Measurements from ENCODE around the gene EFCAB6.

EFCAB6 gene

DNA sequence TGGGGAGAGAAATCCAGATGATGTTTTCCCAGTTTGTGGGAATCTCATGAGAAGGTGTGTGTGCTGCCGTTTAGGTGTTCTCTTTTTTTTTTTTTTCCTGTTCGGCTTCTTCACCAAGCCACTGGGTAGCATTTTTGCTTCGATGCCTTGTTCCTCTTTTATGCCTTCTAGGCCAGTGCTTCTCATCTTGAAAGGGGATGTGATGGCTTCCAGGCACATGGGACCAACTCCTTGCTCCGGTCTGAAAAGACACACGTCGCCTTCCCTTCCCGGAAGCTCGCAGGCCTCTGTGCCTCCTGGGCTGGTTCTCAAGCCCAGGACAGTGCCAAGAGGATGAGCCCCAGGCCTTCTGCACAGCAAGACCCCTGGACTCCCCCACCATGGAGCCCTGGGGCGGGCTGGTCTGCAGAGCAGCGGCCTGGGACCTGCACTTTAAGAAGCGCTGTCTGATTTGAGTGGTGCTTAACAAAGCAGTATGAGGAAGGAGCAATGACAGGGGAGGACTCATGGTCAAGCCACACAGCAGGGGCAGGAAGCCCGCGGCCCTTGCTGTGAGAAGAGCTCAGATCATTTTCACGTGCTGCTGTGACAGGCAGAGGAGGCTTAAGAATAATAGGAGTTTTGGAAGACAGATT, 241.5 kb downstream of the EFCAB6 start:
- peak; percentile 56 for DNase-seq (ENCODE audit: low spot score)

DNA sequence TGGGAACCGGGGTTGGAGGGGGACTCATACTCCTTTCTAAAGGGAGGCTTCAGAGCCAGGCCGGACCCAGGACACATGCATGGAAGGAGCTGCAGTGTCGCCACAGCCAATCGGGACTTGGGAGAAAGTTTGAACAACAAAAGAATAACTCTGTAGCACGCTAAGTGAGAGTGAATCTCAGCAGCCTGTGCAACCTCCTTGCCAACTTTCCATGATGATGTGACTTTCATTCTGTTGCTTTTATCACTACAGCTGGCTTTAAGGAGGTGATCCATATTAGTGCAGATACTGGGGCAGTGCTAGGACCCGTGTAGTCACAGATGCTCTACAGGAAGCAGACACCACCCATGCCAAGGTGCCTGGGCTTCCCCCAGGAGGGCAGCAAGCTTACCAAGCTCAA, 243.0 kb downstream of the EFCAB6 start:
- DNase-seq (ENCODE audit: low spot score): no peak

DNA sequence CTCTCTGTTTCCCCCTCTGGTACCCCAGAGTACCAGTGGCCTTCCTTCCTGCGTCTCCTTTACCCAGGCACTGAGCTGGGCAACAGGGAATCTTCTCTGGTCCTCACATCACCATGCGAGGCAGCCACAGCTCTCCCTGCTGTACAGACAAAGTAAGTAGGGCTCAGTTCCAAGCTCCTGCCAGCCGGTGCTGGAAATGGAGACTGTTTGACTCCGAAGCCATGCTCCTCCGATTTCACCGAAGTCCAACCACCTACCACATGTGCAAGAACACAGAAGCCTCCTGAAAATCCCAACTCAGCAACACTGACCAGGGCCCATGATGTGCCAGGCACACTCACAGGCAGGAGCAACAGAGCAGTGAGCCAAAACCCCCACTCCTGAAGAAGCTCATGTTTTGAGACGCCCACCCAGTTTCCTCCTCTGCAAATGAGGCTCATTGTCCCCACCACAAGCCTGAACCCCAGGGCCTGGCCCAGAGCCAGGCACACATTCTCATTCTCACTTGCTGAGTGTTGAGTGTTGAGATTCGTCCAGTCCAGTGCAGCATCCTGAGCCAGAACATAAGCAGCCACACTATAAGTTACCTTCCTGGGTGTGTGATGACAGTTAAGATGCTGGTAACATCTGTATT, 244.3 kb downstream of the EFCAB6 start:
- no peak for DNase-seq (ENCODE audit: low spot score)

DNA sequence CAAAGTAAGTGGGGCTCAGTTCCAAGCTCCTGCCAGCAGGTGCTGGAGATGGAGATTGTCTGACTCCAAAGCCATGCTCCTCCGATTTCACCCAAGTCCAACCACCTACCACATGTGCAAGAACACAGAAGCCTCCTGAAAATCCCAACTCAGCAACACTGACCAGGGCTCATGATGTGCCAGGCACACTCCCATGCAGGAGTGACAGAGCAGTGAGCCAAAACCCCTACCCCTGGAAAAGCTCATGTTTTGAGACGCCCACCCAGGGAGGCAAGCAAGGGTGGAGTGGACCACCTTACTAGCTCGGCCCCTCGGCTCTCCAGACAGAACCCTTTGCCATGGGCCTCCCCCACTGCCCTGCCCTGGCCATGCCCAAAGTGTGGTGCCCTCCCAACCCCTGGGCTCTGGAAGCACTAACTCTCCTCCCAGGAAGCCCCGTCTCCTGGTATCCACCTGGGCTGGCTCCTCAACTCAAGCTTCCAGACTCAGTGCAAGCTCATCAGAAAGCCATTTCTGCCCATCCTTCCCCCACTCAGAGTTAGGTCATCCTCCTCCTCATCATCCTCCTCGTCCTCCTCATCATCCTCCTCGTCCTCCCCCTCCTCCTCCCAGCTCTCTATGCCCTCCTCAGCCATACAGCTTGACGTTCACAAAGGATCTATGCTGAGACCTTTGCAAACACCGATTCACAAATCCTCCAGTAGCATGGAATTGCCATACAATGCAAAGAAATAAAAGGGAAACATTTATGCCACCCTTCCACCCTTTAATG, 245.4 kb downstream of the EFCAB6 start:
- no peak for DNase-seq (ENCODE audit: low spot score)

DNA sequence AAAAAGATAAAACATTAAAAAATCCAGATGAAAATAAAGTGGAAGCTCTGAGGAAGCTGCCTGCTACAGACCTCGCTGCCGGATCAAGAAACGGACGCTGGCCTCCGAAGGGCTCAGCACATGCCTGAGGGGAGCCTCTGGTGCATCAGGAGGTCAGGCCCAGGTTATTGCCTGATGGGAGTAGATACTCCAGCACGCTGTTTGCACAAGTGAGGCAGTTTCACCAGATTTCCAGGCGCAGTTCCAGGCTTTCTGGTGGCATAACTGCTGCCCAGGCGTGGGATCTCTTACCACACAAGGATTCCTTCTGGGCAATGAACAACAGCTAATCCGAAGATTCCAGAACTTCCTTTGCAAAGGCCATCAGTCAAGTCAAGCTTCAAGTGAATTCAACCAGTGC, 246.1 kb downstream of the EFCAB6 start:
- no peak for DNase-seq (ENCODE audit: low spot score)

DNA sequence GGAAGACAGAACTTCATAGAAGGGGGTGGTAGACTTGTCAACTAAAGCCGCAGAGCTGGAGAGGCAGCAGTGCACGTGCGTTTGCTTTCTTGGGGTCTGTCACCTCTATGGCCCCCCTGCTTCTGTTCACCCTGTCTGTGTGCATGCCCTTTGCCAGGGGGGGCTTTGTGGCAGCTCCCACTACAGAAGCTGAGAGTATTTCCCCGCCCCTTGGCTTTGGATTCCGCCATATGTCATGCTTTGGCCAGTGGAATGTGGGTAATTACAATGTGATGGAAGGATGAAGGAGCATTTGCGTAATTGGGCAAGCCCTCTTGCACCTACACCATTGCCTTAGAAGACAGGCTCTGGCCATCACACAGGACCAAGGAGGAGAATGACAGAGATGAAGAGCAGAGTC, 247.2 kb downstream of the EFCAB6 start:
- no peak for DNase-seq (ENCODE audit: low spot score)

DNA sequence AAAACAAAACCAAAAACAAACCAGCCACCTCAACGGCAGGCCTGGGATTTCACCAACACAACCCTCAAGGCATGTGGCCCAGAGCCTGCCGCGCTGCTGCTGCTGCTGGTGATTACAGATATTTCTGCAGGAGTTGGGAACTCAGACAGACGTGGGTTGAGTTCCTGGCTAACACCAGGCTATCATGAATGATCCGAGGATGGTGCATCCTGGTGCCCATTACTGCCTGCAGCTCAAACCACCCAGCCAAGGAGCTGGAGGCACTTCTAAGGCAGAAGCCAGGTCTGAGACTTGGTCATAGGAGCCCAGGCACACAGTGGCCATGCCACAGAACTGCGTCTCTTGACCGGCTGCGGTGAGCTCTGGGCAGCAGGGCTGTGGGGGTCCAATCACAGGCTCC, 248.5 kb downstream of the EFCAB6 start:
- DNase-seq (ENCODE audit: low spot score): no peak

DNA sequence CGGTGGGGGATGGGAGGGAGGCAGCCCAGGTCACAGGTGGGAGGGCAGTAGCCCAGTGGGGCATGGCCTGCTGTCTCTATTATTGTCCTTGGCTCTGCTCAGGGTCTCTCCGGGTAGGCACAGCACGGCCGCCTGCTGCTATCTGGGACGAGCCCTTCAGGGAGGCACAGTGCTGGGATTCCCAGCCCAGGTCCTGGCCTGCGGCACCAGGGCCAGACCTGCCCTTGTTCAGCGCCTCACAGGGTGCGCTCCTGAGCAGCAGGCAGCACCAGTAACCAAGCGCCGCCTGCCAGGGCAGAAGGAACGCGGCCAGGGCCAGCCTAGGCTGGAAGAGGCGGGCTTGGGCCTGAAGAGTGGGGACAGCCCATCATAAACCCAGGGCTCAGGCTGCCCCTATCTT, 249.3 kb downstream of the EFCAB6 start:
- DNase-seq (ENCODE audit: low spot score): no peak

DNA sequence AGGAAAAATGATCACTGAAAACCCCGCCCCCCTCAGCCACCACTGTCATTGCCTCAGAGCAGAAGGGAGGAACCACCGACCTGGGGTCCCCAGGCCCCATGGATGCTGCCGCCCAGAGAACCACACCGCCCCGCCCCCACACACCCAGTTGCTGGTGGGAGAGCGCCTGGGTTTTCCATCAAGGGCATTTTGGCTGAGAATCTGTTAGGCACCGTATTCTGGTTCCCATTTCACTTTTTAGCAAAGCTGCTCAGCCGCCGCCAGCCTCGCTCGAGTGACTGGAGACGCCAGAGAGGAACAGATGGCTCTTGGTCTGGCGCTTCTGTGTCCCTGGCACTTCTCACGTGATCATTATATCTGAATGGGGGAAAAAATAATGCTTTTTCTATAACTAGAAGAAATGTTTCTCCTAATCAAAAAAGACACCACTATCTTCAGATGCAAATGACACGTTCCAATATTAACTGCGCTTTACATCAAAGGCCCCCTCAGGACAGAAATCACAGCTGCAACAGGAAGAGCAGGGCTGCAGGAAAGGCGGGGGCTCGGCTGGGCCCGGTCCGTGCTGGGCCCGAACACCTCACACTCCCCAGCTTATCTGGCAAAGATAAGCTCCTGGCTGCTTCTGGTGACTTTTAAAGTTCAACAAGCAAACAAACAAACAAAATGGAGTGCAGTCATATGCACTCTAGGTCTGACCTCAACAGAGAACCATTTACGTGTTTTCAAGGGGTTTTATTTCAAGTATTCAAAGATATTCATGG, 250.5 kb downstream of the EFCAB6 start:
- DNase-seq (ENCODE audit: low spot score): no peak

DNA sequence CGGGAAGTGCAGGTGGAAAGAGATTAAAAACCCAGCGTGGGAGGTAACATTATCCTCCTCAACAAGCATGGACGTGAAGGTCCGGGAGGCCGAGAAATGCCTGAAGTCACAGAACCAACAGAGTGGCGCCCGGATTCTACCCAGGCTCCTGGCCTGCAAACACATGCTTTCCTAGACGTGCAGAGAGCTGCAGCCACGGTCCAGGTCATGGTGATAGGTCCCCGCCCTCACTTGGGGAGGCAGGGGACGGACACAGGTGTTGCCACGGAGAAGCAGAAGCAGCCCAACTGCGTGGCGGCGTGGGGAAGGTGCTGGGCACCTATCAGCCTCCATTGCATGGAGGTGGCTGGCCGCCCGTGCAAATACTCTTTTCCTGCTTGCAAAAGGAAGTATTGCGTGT, 251.5 kb downstream of the EFCAB6 start:
- no peak for DNase-seq (ENCODE audit: low spot score)

DNA sequence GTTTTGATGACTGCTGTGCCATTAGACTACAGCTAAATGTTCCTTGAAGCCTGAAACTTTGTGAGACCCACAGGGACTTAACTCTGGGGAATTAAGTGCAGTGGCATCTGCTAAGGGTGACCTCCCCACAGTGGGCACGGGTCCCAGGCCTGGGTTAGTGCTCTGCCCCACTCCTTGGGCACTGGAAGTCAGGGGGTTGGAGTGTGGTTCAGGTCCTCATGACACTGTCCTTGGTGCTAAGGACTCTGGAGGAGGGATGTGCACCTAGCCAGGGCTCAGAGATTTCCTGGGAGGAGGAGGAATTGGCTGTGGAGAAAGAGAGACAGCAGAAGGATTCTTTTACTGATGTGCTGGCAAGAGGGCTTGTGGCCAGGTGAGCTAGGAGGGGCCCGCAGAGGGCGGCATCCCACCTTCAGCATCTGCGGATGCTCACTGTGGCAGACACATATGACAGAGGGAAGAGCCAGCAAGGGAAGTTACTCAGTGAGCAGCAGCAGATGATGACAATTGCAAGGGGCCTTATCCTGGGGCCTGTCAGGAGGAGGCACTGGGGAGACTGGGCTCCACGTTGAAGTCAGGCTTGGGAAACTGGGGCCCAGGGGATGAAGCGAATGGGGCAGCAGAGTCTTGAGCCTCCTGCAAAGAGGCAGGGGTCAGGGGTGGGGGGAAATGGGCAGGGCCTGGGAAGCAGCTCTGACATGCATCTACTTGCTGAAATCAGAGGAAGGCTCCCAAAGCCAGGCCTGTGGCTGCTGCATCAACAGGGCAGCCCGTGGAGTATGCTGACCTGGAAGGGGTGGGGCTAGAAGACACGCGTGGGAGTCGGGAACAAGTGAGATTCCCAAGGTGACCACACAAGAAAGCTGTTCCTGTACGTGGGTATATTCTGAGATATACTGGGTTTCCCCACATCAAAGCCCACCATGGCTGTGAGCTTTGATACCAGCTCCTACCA, 256.3 kb downstream of the EFCAB6 start:
- DNase-seq (ENCODE audit: low spot score): no peak

DNA sequence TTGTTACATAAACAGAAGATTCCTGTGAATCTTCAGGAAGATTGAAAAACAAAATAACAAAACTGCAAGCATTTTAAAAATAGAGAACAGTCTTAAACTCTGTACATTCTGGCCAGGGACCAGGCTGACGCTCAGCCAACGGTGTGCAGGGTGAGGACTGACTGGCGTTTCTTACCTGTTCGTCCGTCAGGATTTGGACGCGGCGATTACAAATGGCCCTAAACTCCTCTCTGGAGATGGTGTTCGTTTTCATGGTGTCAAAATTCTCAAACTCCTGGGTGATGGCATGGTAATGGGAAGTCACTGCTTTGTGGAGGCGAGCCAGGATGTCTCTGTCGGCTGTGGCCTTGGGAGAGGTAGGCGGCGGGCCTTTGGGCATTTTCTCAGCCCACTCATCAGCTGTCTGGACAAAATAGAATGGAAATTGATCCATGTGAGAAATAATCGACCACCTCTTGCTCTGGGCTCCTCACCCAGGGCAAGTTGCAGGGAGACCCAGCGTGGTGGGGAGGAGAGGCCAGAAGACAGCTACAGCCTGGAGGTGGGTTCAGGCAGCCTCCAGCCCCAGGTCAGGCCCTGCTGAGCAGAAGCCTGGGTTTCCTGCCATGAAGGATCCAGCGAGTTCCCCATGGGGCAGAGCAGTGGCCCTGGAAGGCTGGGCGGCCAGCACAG, 257.3 kb downstream of the EFCAB6 start:
- DNase-seq (ENCODE audit: low spot score): no peak

DNA sequence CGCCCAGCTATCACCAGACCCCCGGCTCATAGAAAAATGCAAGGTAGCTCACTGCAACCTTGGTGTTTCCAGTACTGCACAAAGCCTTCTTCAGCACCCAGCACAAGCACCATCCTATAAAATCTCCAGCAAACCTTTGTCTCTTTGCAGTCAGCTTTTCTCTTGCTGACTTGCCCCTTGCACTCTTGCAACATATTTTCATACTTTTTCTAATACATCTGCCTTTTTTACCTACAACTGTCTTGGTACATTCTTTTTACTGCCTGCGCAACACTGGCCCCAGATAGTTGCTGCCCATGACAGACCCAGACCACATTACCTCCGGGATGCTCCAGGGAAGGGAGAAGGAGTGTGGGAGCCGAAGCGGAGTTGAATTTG, 257.9 kb downstream of the EFCAB6 start:
- DNase-seq (ENCODE audit: low spot score): no peak

DNA sequence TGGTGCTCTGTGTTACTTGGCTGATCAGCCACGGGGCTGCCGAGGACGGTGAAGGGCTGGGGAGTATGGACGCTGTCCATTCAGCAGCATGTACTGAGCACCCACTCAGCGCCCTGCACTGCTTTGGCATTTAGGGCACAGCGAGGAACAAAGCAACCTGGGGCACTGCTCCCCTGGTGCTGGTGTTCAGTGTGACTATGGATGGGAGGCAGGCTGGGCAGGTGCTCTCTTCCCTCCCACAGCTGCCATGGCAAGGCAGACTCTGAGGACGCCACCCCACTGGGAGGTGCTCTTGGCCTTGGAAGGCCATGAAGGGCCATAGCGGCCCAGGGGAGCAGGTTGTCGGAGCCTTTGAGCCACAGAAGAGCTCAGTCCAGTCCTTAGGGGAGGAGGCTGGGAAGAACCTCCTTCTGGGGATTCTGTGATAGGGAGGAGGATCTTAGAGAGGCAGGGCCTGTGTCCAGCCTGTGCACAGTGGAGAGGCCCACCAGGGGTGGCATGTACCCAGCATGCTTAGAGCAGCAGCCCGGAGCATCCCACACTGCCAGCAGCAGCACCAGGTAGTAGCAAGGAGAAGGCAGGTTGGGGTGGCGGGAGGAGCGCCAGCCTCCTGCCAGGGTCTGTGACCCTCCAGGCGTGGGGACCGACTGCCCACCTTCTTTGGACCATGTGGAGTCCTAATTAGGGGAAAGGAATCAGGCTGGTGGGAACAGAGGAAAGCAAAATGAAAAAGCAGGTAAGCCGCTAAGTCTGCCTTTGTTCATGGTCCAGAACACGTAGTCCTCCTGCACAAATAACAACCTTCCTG, 258.4 kb downstream of the EFCAB6 start:
- no peak for DNase-seq (ENCODE audit: low spot score)

DNA sequence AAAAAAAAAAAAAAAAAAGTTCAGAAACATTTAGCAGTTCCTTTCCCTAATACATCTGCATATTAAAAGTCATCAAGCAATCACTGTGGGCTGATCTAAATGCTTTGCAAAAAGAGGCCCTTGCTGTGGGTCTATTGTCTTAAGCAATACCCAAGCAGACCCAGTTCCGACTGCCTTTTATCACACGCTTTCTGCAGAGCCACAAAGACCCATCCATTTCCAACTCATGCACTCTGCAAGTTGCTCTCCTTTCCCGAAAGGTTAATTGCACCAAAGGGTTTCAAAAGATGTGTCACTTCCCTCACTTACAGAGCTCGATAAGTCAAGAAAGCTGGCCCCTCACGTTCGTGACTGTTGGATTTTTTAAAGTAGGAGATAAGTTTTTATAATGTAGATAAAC, 261.4 kb downstream of the EFCAB6 start:
- no peak for DNase-seq (ENCODE audit: low spot score)

DNA sequence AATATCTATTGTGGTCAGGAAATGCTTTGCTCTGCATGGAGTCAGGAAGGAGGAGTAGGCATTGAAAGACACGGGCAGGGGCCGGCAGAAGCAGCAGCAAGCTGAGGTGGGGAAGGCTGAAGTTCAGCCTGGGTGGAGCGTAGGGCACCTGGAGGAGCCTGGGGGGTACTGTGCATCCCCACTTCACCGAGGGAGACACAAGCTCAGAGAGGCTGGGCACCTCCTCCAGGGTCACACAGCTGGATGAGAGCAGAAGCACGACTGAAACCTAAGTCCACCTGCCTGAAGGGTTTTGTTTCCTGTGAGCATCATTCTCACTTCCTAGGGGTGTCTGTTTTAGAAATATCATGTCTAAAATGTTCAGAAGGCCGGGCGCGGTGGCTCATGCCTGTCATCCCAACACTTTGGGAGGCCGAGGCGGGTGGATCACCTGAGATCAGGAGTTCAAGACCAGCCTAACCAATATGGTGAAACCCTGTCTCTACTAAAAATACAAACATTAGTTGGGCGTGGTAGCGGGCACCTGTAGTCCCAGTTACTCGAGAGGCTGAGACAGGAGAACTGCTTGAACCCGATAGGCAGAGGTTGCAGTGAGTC, 262.0 kb downstream of the EFCAB6 start:
- no peak for DNase-seq (ENCODE audit: low spot score)

DNA sequence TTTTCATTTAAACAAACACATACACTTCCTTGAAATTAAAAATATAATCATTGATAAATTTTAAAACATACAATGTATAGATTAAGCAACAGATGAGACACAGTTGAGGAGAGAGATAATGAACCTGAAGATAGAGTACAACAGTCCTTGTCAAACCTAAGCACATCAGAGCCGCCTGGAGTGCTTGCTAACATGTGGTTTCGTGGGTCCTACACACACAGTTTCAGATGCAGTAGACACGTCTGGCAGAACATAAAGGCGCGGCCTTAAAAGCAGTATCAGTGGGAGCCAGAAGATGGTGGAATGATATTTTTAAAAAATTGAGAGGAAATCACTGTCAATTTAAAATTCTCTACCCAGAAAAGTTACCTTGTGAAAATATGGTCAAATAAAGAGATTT, 265.9 kb downstream of the EFCAB6 start:
- no peak for DNase-seq (ENCODE audit: low spot score)

DNA sequence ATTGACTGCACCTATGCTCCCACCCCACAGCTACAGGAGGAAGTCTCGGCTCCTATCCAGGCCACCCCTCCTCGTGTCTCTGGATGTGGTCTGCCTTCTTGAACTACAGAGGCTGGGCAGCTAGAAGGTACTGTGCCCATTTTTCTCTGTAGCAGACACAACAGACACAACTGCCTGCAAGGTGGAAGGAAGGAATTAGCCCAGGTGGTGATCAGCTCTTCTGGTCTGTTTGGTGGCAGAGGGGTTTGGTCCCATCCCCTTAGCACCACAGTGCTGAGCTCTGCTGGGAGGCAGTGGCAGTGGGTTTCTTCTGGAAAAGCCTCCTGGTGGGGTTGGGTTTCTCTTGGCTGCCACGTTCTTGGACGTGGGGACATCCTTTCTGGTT, 267.8 kb downstream of the EFCAB6 start:
- DNase-seq (ENCODE audit: low spot score): no peak

DNA sequence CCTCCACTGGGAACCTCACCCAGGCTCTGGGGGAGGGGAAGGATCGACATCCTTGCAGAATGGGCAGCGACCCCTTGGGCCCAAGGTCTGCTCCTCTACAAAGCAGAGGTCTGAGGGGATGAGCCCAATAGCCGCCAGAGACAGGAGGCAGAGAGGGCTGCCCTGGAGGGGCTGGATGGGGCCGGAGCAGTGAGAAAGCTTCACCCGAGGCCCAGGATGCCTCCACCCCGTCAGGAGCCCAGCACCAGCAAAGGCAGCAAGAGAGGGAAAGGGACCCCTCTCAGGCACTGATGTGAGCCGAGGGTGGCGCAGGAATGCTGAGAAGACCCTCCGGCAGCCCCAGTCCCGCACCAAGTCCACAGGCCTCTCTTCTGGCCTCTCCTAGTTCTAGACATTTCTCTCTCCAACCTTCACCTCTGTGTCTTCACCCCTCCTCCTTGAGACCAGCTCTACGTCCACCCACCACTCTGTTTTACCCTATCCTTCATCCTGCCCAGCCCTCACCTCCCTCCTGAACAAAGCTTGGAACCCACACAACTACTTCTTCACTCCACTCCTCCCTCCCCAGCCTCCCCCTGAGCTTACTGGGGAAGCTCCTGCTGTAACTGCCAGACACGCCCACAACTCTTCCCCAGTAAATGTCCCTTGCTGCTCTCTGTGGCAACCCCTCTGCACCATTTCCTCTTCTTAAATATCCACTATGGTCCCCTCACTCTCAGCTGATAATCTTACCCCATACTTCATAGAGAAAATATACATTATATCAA, 268.4 kb downstream of the EFCAB6 start:
- DNase-seq (ENCODE audit: low spot score): no peak
